Sigmoid colon (tissue), 4 donors: Measurements from ENCODE around the gene SLC9C2.

Source experiments
- CTCF ChIP-seq, 4 experiments: fragments of 450-650 bp in 3 of 4; fragments of 200-600 bp in 1 of 4; IDR thresholded peaks; one replicate each; pipeline ENCODE4 v1.5.1; 2016 to 2019; ENCODE audit warnings: antibody characterized with exemption in 4 of 4, mild to moderate bottlenecking in 3 of 4, moderate library complexity in 2 of 4
- EP300 ChIP-seq, 4 donors: sonication (generic); formaldehyde crosslinking; IDR thresholded peaks; one replicate each; pipeline ENCODE4 v1.6.1; 2017; ENCODE audit warnings: antibody characterized with exemption in 4 of 4
- POLR2A ChIP-seq, 2 donors: fragments of 450-650 bp; IDR thresholded peaks; one replicate each; pipeline ENCODE4 v1.6.1; 2016; ENCODE audit warnings: antibody characterized with exemption in 2 of 2, mild to moderate bottlenecking in 2 of 2, moderate library complexity in 2 of 2
- POLR2AphosphoS5 ChIP-seq, 4 donors: sonication (generic); formaldehyde crosslinking; IDR thresholded peaks; one replicate each; pipeline ENCODE4 v1.6.1; 2017; ENCODE audit warnings: antibody characterized with exemption in 4 of 4

- no peak for TF ChIP-seq POLR2AphosphoS5 (IDR thresholded peaks at IDR 0.05)
- no peak for TF ChIP-seq CTCF (IDR thresholded peaks at IDR 0.05)
- TF ChIP-seq EP300 (IDR thresholded peaks at IDR 0.05): no peak
- no peak for TF ChIP-seq POLR2A (IDR thresholded peaks at IDR 0.05)
Observed at GRCh38 chr1:173555651-173556305, 47.1 kb downstream of the SLC9C2 start.
